HEK293 (cell line): ENCODE measurements around the gene CSF3.

Source experiments
- CTCF ChIA-PET: fragments of 350-600 bp; formaldehyde crosslinking; extraction: SDS; loops from one replicate; lab custom pipeline; 2021; ENCODE audit warnings: antibody characterized with exemption; lab: Yijun Ruan, JAX
- POLR2A ChIA-PET: fragments of 300-600 bp; formaldehyde crosslinking; extraction: SDS; loops from one replicate; lab custom pipeline; 2020; ENCODE audit warnings: antibody characterized with exemption, inconsistent platforms; lab: Yijun Ruan, JAX
- H3K27ac ChIP-seq: fragments of 200-500 bp; sonication (Bioruptor generic); 2 replicates; pipeline ENCODE4 v1.5.1; 2014; ENCODE audit warnings: low read depth, low read length, control low read depth, inconsistent platforms; ENCODE audit errors: extremely low read depth
- H3K36me3 ChIP-seq, 2 experiments: fragments of 200-500 bp in 1 of 2; sonication (Bioruptor generic) in 1 of 2; 1 replicate in 1 of 2; 2 replicates in 1 of 2; pipeline ENCODE4 v1.5.1; 2014 to 2017; ENCODE audit warnings: inconsistent platforms in 2 of 2, low read length in 2 of 2; ENCODE audit not compliant: control insufficient read depth in 2 of 2, insufficient read depth in 1 of 2
- H3K4me1 ChIP-seq: fragments of 200-500 bp; sonication (Bioruptor generic); 2 replicates; pipeline ENCODE4 v1.5.1; 2014; ENCODE audit warnings: mild to moderate bottlenecking, low read length, inconsistent platforms; ENCODE audit not compliant: control insufficient read depth, insufficient read depth
- H3K4me3 ChIP-seq: 2 replicates; pipeline ENCODE4 v1.5.1; 2011; ENCODE audit warnings: low read depth, mild to moderate bottlenecking, control low read depth, low read length, moderate library complexity
- H3K9me3 ChIP-seq: fragments of 200-500 bp; sonication (Bioruptor generic); 2 replicates; pipeline ENCODE4 v1.5.1; 2014; ENCODE audit warnings: low read depth, low read length, inconsistent platforms; ENCODE audit not compliant: control insufficient read depth, insufficient read depth
- KLF17 ChIP-seq: fragments of 450-650 bp; formaldehyde crosslinking; IDR thresholded peaks from 2 replicates; pipeline ENCODE4 v1.5.1; 2016; ENCODE audit warnings: missing biosample characterization, missing genetic modification characterization
- MYNN ChIP-seq: fragments of 450-650 bp; formaldehyde crosslinking; IDR thresholded peaks from 2 replicates; pipeline ENCODE4 v1.5.1; 2016; ENCODE audit warnings: missing biosample characterization, missing genetic modification characterization, borderline replicate concordance
- SALL2 ChIP-seq: fragments of 450-650 bp; formaldehyde crosslinking; IDR thresholded peaks from 2 replicates; pipeline ENCODE4 v1.5.0; 2017; ENCODE audit warnings: missing biosample characterization, mild to moderate bottlenecking, missing genetic modification characterization, borderline replicate concordance
- SP3 ChIP-seq: fragments of 450-650 bp; formaldehyde crosslinking; IDR thresholded peaks from 2 replicates; pipeline ENCODE4 v1.5.1; 2016; ENCODE audit warnings: missing biosample characterization, missing genetic modification characterization
- ZBTB21 ChIP-seq: fragments of 450-650 bp; formaldehyde crosslinking; IDR thresholded peaks from 2 replicates; pipeline ENCODE4 v1.5.1; 2017; ENCODE audit warnings: missing biosample characterization, missing genetic modification characterization
- ZEB2 ChIP-seq: fragments of 450-650 bp; formaldehyde crosslinking; IDR thresholded peaks from 2 replicates; pipeline ENCODE4 v1.5.1; 2016; ENCODE audit warnings: missing biosample characterization, missing genetic modification characterization
- ZFHX2 ChIP-seq: fragments of 450-650 bp; formaldehyde crosslinking; conservative IDR thresholded peaks from 2 replicates; pipeline ENCODE4 v1.5.1; 2016; ENCODE audit warnings: missing biosample characterization, missing genetic modification characterization
- ZNF280D ChIP-seq: fragments of 450-650 bp; formaldehyde crosslinking; IDR thresholded peaks from 2 replicates; pipeline ENCODE4 v1.5.1; 2016; ENCODE audit warnings: missing biosample characterization, missing genetic modification characterization
- ZNF354C ChIP-seq: fragments of 450-650 bp; formaldehyde crosslinking; IDR thresholded peaks from 2 replicates; pipeline ENCODE4 v1.5.1; 2016; ENCODE audit warnings: missing biosample characterization, missing genetic modification characterization, low read depth, borderline replicate concordance
- ZNF404 ChIP-seq: fragments of 450-650 bp; formaldehyde crosslinking; IDR thresholded peaks from 2 replicates; pipeline ENCODE4 v1.5.1; 2017; ENCODE audit warnings: missing biosample characterization, missing genetic modification characterization
- ZNF555 ChIP-seq: fragments of 450-650 bp; formaldehyde crosslinking; conservative IDR thresholded peaks from 2 replicates; pipeline ENCODE4 v1.5.1; 2017; ENCODE audit warnings: missing biosample characterization, mild to moderate bottlenecking, missing genetic modification characterization, inconsistent platforms
- ZNF561 ChIP-seq: fragments of 450-650 bp; IDR thresholded peaks from 2 replicates; pipeline ENCODE4 v1.5.1; 2018; ENCODE audit warnings: missing biosample characterization, missing genetic modification characterization, borderline replicate concordance
- ZNF600 ChIP-seq: fragments of 450-650 bp; formaldehyde crosslinking; IDR thresholded peaks from 2 replicates; pipeline ENCODE4 v1.5.1; 2016; ENCODE audit warnings: missing biosample characterization, missing genetic modification characterization
- ZNF664 ChIP-seq: fragments of 450-650 bp; formaldehyde crosslinking; IDR thresholded peaks from 2 replicates; pipeline ENCODE4 v1.5.1; 2016; ENCODE audit warnings: missing biosample characterization, missing genetic modification characterization

The CSF3 gene

GRCh38 chr17:40014375-40014980 lies 762 bp upstream of the CSF3 start:
- Histone ChIP-seq H3K4me3 (no peak overlapping the region), H3K27ac (no peak overlapping the region), H3K36me3 (peaks cover 0 to 15% of the 10 kb centered on the region in 2 experiments; a peak in 1 of 3 replicates), H3K4me1 (no peaks in the 10 kb centered on the region), H3K9me3 (no peaks in the 10 kb centered on the region)
- TF ChIP-seq KLF17 (tag by site-specific recombination) (no peak), ZBTB21 (tag by site-specific recombination) (no peak), ZEB2 (tag by site-specific recombination) (no peak), ZNF354C (tag by site-specific recombination) (no peak), SP3 (tag by site-specific recombination) (no peak), ZNF404 (no peak), MYNN (tag by site-specific recombination) (no peak), ZNF664 (tag by site-specific recombination) (no peak), ZNF561 (tag by site-specific recombination) (no peak)
- POLR2A ChIA-PET: interaction anchor here (0.7 to 2.3 kb wide), 2 partner anchors 39 to 98 kb away, joined by 4 to 10 read pairs; no protein-coding TSS in a partner anchor
- CTCF ChIA-PET: interaction anchor here (0.6 to 14.3 kb wide), 28 partner anchors 12 to 545 kb away, joined by 3 to 268 read pairs (median 4); partner anchors contain the start of genes GSDMA and PSMD3

- CTCF ChIA-PET: interaction anchor here (0.6 to 14.3 kb wide), 14 partner anchors 10 to 395 kb away, joined by 3 to 268 read pairs (median 6); no protein-coding TSS in a partner anchor
- POLR2A ChIA-PET: interaction anchor here (0.6 to 2.3 kb wide), 6 partner anchors 8 to 124 kb away, joined by 3 to 10 read pairs (median 4); partner anchors contain the start of gene CASC3
These were observed 1.1 kb downstream of the CSF3 start for GRCh38 chr17:40015998-40016985.

More at GRCh38 chr17:40015998-40016985, 1.1 kb downstream of the CSF3 start:
- Histone ChIP-seq H3K27ac (no peak overlapping the region), H3K4me1 (no peaks in the 10 kb centered on the region), H3K36me3 (peaks cover 4 to 32% of the 10 kb centered on the region in 2 experiments; a peak in 2 of 3 replicates), H3K9me3 (no peaks in the 10 kb centered on the region), H3K4me3 (no peak overlapping the region)
- TF ChIP-seq ZNF561 (tag by site-specific recombination) (no peak), SALL2 (tag by site-specific recombination) (no peak), ZFHX2 (peak; percentile 43), ZNF555 (tag by site-specific recombination) (no peak), ZNF280D (tag by site-specific recombination) (no peak), ZNF600 (0 out of 2 replicates have a peak, but pooled peaks have one; percentile 7)
